ENCODE results near the gene PPP1R12A.
"Not testable (repeated sequence)": the region's sequence is repeated elsewhere in the genome, so short reads cannot be mapped to it uniquely, and the experiment has no call there.

The PPP1R12A gene

GRCh38 chr12:79895804-79896203 is 39.1 kb downstream of the PPP1R12A start:
- DNase-seq (ENCODE audit: extremely low read depth in 1 of 2, low read depth in 1 of 2) = no peak

GRCh38 chr12:79895071-79895470 is 39.8 kb downstream of the PPP1R12A start:
- no peak for DNase-seq (ENCODE audit: extremely low read depth in 1 of 2, low read depth in 1 of 2)

GRCh38 chr12:79891506-79892162 is 43.3 kb downstream of the PPP1R12A start:
- DNase-seq (ENCODE audit: extremely low read depth in 1 of 2, low read depth in 1 of 2) = no peak

GRCh38 chr12:79887890-79888289 is 47.0 kb downstream of the PPP1R12A start:
- DNase-seq (ENCODE audit: extremely low read depth in 1 of 2, low read depth in 1 of 2) = no peak

- no peak for DNase-seq (ENCODE audit: extremely low read depth in 1 of 2, low read depth in 1 of 2)
These were observed 47.9 kb downstream of the PPP1R12A start for GRCh38 chr12:79886917-79887519.

GRCh38 chr12:79885911-79886490 is 48.9 kb downstream of the PPP1R12A start:
- DNase-seq (ENCODE audit: extremely low read depth in 1 of 2, low read depth in 1 of 2) = no peak

GRCh38 chr12:79884401-79885006 is 50.4 kb downstream of the PPP1R12A start:
- no peak for DNase-seq (ENCODE audit: extremely low read depth in 1 of 2, low read depth in 1 of 2)

- DNase-seq (ENCODE audit: extremely low read depth in 1 of 2, low read depth in 1 of 2) = no peak
These were observed 51.7 kb downstream of the PPP1R12A start for GRCh38 chr12:79883216-79883615.

- no peak for DNase-seq (ENCODE audit: extremely low read depth in 1 of 2, low read depth in 1 of 2)
These were observed 53.5 kb downstream of the PPP1R12A start for GRCh38 chr12:79881351-79881750.

- not testable (repeated sequence) for DNase-seq (ENCODE audit: extremely low read depth in 1 of 2, low read depth in 1 of 2)
These were observed 56.4 kb downstream of the PPP1R12A start for GRCh38 chr12:79878506-79878905.

GRCh38 chr12:79877246-79877645 is 57.7 kb downstream of the PPP1R12A start:
- DNase-seq (ENCODE audit: extremely low read depth in 1 of 2, low read depth in 1 of 2) = no peak

GRCh38 chr12:79874665-79875064 is 60.2 kb downstream of the PPP1R12A start:
- no peak for DNase-seq (ENCODE audit: extremely low read depth in 1 of 2, low read depth in 1 of 2)

GRCh38 chr12:79873201-79873600 is 61.7 kb downstream of the PPP1R12A start:
- no peak for DNase-seq (ENCODE audit: extremely low read depth in 1 of 2, low read depth in 1 of 2)

- DNase-seq (ENCODE audit: extremely low read depth in 1 of 2, low read depth in 1 of 2) = no peak
These were observed 63.3 kb downstream of the PPP1R12A start for GRCh38 chr12:79871621-79872020.

- DNase-seq (ENCODE audit: extremely low read depth in 1 of 2, low read depth in 1 of 2) = no peak
These were observed 64.0 kb downstream of the PPP1R12A start for GRCh38 chr12:79870916-79871315.

GRCh38 chr12:79859646-79860045 is 75.3 kb downstream of the PPP1R12A start:
- no peak for DNase-seq (ENCODE audit: extremely low read depth in 1 of 2, low read depth in 1 of 2)

- DNase-seq (ENCODE audit: extremely low read depth in 1 of 2, low read depth in 1 of 2) = no peak
These were observed 76.4 kb downstream of the PPP1R12A start for GRCh38 chr12:79858518-79858917.

GRCh38 chr12:79857675-79858074 is 77.2 kb downstream of the PPP1R12A start:
- no peak for DNase-seq (ENCODE audit: extremely low read depth in 1 of 2, low read depth in 1 of 2)

GRCh38 chr12:79850610-79851299 is 84.1 kb downstream of the PPP1R12A start:
- DNase-seq (ENCODE audit: extremely low read depth in 1 of 2, low read depth in 1 of 2) = no peak

GRCh38 chr12:79848339-79848738 is 86.6 kb downstream of the PPP1R12A start:
- no peak for DNase-seq (ENCODE audit: extremely low read depth in 1 of 2, low read depth in 1 of 2)

GRCh38 chr12:79847417-79847816 is 87.5 kb downstream of the PPP1R12A start:
- DNase-seq (ENCODE audit: extremely low read depth in 1 of 2, low read depth in 1 of 2) = no peak

Data from activated CD8-positive, alpha-beta memory T cell treated with anti-CD3 and anti-CD28 coated beads for 1 hour (primary cell).